Breast epithelium (tissue), 3 donors: ENCODE results near the gene TBL3.

Experiments used
- POLR2A ChIP-seq: fragments of 450-650 bp; IDR thresholded peaks from one replicate; pipeline ENCODE4 v1.6.1; 2016; ENCODE audit warnings: antibody characterized with exemption, mild to moderate bottlenecking, moderate library complexity
- TF ChIP-seq, protein P1 (sequence below), 3 donors: fragments of 450-650 bp; IDR thresholded peaks; one replicate each; pipeline ENCODE4 v1.5.1; 2016 to 2017; ENCODE audit warnings: antibody characterized with exemption in 3 of 3, mild to moderate bottlenecking in 3 of 3, moderate library complexity in 3 of 3

DNA sequence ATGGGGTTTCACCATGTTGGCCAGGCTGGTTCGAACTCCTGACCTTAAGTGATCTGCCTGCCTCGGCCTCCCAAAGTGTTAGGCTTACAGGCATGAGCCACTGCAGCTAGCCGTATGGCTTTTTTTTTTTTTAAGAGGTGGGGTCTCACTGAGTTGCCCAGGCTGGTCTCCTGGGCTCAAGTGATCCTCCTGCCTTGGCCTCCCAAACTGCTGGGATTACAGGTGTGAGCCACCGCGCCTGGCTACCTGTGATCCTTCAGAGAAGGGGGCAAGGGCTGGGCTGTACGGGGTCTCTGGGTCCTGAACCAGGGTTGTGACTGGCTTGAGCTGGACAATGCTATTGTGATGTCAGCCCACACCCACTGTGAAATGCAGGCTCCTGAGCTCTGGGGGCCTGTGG lies 5.4 kb upstream of the TBL3 start, which contains the start of gene RNF151:
- TF ChIP-seq, protein P1, sequence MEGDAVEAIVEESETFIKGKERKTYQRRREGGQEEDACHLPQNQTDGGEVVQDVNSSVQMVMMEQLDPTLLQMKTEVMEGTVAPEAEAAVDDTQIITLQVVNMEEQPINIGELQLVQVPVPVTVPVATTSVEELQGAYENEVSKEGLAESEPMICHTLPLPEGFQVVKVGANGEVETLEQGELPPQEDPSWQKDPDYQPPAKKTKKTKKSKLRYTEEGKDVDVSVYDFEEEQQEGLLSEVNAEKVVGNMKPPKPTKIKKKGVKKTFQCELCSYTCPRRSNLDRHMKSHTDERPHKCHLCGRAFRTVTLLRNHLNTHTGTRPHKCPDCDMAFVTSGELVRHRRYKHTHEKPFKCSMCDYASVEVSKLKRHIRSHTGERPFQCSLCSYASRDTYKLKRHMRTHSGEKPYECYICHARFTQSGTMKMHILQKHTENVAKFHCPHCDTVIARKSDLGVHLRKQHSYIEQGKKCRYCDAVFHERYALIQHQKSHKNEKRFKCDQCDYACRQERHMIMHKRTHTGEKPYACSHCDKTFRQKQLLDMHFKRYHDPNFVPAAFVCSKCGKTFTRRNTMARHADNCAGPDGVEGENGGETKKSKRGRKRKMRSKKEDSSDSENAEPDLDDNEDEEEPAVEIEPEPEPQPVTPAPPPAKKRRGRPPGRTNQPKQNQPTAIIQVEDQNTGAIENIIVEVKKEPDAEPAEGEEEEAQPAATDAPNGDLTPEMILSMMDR (IDR thresholded peaks at IDR 0.05), result no peak
- TF ChIP-seq POLR2A, result no peak
